Ishikawa (cell line): ENCODE results near the gene ABCC10.
A peak's percentile ranks its signal among the peaks of the same experiment; 100 is the strongest.

Experiments used
- CEBPB ChIP-seq: IDR thresholded peaks from 2 replicates; pipeline ENCODE4 v1.6.1; 2012
- CREB1 ChIP-seq: IDR thresholded peaks from 2 replicates; pipeline ENCODE4 v1.6.1; 2012; ENCODE audit warnings: low read depth
- EGR1 ChIP-seq: IDR thresholded peaks from 2 replicates; pipeline ENCODE4 v1.6.1; 2012
- EP300 ChIP-seq: IDR thresholded peaks from 2 replicates; pipeline ENCODE4 v1.6.1; 2012; ENCODE audit warnings: borderline replicate concordance
- FOXM1 ChIP-seq: IDR thresholded peaks from 2 replicates; pipeline ENCODE4 v1.6.1; 2012; ENCODE audit warnings: low read depth, borderline replicate concordance
- NFIC ChIP-seq: IDR thresholded peaks from 2 replicates; pipeline ENCODE4 v1.6.1; 2012
- RAD21 ChIP-seq: IDR thresholded peaks from 2 replicates; pipeline ENCODE4 v1.6.1; 2012; ENCODE audit warnings: low read depth
- TAF1 ChIP-seq: IDR thresholded peaks from 2 replicates; pipeline ENCODE4 v1.6.1; 2012; ENCODE audit warnings: low read depth, mild to moderate bottlenecking
- TCF12 ChIP-seq: IDR thresholded peaks from 2 replicates; pipeline ENCODE4 v1.6.1; 2012; ENCODE audit warnings: low read depth
- TEAD4 ChIP-seq: IDR thresholded peaks from 2 replicates; pipeline ENCODE4 v1.6.1; 2012
- YY1 ChIP-seq: IDR thresholded peaks from 2 replicates; pipeline ENCODE4 v1.6.1; 2012; ENCODE audit warnings: low read depth
- ZBTB7A ChIP-seq: IDR thresholded peaks from 2 replicates; pipeline ENCODE4 v1.6.1; 2012; ENCODE audit warnings: low read depth
- TF ChIP-seq, protein P1 (sequence below): IDR thresholded peaks from 2 replicates; pipeline ENCODE4 v1.6.1; 2012; ENCODE audit warnings: low read depth, mild to moderate bottlenecking
- TF ChIP-seq, protein P2 (sequence below): IDR thresholded peaks from 2 replicates; pipeline ENCODE4 v1.6.1; 2012
- TF ChIP-seq, protein P3 (sequence below): IDR thresholded peaks from 2 replicates; pipeline ENCODE4 v1.6.1; 2012

ABCC10 gene

DNA sequence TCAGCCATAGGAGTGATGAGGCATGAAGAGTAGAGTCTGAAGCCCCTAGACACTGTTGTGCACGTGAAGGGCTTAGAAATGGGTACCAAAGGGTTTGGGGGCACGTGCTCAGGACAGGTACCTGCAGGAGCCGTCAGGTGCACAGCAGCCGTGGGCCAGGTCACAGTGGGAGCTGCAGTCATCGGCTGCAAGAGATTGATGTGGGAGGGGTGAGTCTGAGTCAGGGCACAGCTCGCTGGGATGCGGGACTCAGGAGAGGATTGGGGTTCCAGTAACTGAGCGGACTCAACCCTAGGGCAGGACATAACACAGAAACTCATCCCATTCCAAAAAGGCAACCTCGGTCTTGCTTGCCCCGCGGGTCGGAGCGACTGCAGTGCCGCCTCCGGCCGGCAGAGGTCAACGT, 27.0 kb downstream of the ABCC10 start:
- TF ChIP-seq ZBTB7A (no peak), NFIC (no peak), RAD21 (peak; percentile 75; the same call in 1 of the 2 replicates), EP300 (no peak)
- TF ChIP-seq, protein P1, sequence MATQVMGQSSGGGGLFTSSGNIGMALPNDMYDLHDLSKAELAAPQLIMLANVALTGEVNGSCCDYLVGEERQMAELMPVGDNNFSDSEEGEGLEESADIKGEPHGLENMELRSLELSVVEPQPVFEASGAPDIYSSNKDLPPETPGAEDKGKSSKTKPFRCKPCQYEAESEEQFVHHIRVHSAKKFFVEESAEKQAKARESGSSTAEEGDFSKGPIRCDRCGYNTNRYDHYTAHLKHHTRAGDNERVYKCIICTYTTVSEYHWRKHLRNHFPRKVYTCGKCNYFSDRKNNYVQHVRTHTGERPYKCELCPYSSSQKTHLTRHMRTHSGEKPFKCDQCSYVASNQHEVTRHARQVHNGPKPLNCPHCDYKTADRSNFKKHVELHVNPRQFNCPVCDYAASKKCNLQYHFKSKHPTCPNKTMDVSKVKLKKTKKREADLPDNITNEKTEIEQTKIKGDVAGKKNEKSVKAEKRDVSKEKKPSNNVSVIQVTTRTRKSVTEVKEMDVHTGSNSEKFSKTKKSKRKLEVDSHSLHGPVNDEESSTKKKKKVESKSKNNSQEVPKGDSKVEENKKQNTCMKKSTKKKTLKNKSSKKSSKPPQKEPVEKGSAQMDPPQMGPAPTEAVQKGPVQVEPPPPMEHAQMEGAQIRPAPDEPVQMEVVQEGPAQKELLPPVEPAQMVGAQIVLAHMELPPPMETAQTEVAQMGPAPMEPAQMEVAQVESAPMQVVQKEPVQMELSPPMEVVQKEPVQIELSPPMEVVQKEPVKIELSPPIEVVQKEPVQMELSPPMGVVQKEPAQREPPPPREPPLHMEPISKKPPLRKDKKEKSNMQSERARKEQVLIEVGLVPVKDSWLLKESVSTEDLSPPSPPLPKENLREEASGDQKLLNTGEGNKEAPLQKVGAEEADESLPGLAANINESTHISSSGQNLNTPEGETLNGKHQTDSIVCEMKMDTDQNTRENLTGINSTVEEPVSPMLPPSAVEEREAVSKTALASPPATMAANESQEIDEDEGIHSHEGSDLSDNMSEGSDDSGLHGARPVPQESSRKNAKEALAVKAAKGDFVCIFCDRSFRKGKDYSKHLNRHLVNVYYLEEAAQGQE = no peak

DNA sequence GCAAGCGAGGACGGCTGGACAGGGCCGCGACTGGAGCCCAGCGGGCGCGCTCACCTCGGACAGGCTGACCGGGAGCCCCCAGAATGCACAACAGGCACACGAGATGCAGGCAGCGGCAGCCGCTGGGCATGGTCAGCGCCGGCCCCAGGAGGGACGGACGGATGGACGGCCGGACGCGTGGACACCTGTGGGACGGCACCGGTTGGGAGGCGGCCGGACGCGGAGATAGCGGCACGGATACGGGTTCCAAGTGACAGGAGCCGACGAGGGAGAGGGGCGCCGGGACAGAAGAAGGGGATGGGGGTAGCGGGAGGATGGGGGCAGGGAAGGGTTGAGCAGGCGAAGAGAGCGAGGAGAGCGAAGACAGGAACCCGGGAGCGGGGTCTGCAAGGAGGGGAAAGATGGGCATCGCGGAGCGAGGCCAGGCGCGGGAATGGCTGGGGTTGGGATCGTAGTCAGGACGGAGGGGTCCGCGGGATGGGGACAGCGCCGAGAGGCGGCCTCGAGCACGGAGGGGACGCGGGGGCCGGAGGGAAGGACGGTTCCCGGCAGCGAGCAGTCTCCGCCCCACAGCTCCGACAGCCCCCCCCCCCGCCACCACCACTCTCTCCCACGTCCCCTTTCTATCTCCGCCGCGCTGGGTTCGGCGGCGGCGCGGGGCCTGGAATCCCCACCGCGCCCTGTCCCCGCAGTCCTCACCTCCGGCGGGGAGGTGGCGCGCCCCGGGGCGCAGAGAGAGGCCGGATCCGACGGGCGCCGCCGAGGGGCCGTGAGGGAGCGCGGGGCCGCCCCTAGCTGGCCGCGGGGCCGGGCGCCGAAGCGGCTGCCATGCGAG, 27.6 kb downstream of the ABCC10 start:
- TF ChIP-seq CEBPB (no peak), TEAD4 (no peak), YY1 (0 out of 2 replicates have a peak, but pooled peaks have one; percentile 14), TAF1 (no peak), ZBTB7A (peak; percentile 65; the same call in 1 of the 2 replicates), CREB1 (no peak)
- TF ChIP-seq, protein P2, sequence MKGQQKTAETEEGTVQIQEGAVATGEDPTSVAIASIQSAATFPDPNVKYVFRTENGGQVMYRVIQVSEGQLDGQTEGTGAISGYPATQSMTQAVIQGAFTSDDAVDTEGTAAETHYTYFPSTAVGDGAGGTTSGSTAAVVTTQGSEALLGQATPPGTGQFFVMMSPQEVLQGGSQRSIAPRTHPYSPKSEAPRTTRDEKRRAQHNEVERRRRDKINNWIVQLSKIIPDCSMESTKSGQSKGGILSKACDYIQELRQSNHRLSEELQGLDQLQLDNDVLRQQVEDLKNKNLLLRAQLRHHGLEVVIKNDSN = no peak

DNA sequence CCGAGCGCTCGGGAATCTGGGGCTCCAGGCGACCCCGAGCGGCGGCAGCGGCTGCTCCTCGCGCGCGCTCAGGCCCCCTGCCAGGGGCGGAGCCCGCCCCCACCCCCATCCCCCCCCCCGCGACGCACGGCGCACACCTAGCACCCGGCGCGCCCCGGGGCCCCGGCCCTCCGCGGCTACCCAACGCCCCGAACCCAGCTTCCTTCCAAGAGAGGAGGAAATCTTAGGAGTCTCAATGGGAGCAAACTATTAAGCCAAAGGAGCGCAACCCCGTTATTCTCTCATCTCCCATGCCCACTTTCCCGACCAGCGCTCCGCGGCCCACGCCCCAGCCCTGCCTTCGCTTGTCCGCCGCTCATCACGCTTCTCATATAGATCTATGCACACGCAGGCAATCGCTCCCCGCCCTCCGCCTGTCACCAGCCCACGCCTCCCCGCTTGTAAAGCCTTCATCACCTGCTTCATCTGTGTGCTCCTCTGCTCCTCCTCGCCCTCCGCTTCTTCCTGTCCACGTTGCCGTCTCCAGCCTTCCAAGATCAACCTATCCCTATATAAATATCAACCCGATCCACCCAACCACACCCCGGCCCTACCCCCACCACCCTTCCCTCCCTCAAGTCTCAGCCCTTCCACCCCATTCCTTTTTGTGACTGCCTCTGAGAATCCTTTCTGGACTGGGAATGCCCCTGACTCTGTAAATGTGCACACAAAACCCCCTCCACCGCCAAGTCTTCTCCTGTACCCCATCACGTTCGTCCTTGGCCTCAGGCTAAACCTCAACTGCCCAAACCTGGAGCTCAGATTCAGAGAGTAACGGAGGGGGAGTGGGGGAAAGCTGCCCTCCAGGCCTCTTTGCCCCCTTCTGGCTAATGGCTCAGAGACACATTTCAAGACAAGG, 28.4 kb downstream of the ABCC10 start, which contains the start of gene DLK2:
DLK2 (minus strand) TSS at position 18 of the 898 bp plus-strand sequence. CDS start 723 bp downstream, outside the sequence.
- TF ChIP-seq EP300 = no peak
- TF ChIP-seq, protein P1 = no peak
- TF ChIP-seq TCF12 = no peak

DNA sequence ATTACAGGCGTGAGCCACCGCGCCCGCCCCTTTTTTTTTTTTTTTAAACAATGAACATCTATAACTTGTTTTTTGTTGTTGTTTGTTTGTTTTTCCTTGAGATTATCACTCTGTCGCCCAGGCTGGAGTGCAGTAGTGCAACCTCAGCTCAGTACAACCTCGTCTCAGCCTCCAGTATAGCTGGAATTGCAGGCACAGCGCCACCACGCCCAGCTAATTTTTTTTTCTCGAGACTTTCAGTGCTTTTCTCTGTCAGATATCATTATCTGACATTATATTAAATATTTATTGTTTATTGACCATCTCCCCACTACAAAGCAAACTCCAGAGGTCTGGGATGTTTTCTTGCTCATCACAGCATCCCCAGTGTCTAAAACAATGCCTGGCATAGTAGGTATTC, 30.3 kb downstream of the ABCC10 start:
- TF ChIP-seq FOXM1 (no peak), NFIC (no peak)
- TF ChIP-seq, protein P2 = no peak

DNA sequence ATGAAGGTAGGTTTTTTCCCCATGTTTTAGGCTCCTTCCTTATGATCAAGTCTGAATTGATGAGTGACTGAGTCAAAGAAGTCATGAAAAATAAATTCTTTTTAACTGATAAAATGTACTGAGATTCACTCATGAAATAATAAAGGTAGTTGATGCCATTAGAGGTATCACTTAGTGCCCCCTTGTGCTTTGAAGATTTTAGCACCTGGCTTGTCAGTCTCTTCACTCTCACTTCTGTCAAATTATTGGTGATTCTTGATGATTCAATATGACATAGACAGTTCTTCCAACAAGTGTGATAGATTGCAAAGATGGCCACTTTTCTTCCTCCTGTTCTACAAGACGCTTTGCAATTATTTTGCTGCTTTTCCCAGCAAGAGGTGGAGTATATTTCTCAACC, 32.2 kb downstream of the ABCC10 start:
- TF ChIP-seq CREB1 (no peak), EP300 (no peak), TAF1 (no peak), NFIC (no peak), ZBTB7A (no peak), CEBPB (no peak), TCF12 (no peak), RAD21 (no peak), TEAD4 (no peak), YY1 (no peak), EGR1 (no peak), FOXM1 (no peak)
- TF ChIP-seq, protein P1 = no peak
- TF ChIP-seq, protein P2 = no peak
- TF ChIP-seq, protein P3, sequence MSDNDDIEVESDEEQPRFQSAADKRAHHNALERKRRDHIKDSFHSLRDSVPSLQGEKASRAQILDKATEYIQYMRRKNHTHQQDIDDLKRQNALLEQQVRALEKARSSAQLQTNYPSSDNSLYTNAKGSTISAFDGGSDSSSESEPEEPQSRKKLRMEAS = no peak
